ENCODE results near the gene CEP170B.
"Not testable (repeated sequence)": the region's sequence is repeated elsewhere in the genome, so short reads cannot be mapped to it uniquely, and the experiment has no call there.

The CEP170B gene

DNA sequence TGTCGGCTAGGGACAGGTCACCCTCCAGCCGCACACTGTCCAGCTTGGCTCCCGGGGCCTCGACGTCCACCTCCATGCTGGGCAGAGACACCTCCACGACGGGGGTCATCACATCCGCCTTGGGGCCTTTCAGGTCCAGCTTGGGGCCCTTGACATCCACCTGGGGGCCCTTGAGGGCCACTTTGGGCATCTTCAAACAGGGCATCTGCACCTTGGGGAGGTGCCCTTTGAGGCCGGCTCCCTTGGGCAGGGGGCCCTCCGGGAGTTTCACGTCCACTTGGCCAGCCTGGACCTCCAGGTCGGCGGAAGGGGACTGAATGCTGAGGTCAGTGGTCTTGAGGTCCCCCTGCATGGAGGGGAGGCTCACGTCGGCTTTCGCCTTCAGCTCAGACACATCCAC is 77.5 kb downstream of the CEP170B start:
- TF ChIP-seq EZH2phosphoT487 (IDR thresholded peaks at IDR 0.05; ENCODE audit: borderline replicate concordance) (no peak), CTCF (conservative IDR thresholded peaks at IDR 0.05; ENCODE audit: low read length) (no peak)
- H3K27me3 ChIP-seq (ENCODE audit: insufficient read depth, low read length, poor library complexity, severe bottlenecking), result no peaks in the 10 kb centered on the region
- no peak overlapping the region for H3K4me3 ChIP-seq (ENCODE audit: low read length, poor library complexity, severe bottlenecking)
- H4K20me1 ChIP-seq (ENCODE audit: insufficient read depth, low read length, poor library complexity, severe bottlenecking), result no peaks in the 10 kb centered on the region
- no peaks in the 10 kb centered on the region for H3K4me1 ChIP-seq (ENCODE audit: insufficient read depth, low read length, poor library complexity, severe bottlenecking)
- no peak overlapping the region for H3K9ac ChIP-seq (ENCODE audit: low read depth, low read length, poor library complexity, severe bottlenecking)
- no peak overlapping the region for H2AFZ ChIP-seq (ENCODE audit: low read length)
- no peaks in the 10 kb centered on the region for H3K36me3 ChIP-seq (ENCODE audit: insufficient read depth, low read length)
- no peaks in the 10 kb centered on the region for H3K9me2 ChIP-seq (replicated peaks; ENCODE audit: low read depth, low read length)
- no peaks in the 10 kb centered on the region for H3F3A ChIP-seq (ENCODE audit: low read depth)
- no peaks in the 10 kb centered on the region for H3K79me2 ChIP-seq (ENCODE audit: insufficient read depth, low read length)
- H3K9me3 ChIP-seq (ENCODE audit: insufficient read depth, low read depth, low read length), result no peaks in the 10 kb centered on the region
- H3K4me2 ChIP-seq (ENCODE audit: low read depth, low read length, poor library complexity, severe bottlenecking), result no peak overlapping the region

DNA sequence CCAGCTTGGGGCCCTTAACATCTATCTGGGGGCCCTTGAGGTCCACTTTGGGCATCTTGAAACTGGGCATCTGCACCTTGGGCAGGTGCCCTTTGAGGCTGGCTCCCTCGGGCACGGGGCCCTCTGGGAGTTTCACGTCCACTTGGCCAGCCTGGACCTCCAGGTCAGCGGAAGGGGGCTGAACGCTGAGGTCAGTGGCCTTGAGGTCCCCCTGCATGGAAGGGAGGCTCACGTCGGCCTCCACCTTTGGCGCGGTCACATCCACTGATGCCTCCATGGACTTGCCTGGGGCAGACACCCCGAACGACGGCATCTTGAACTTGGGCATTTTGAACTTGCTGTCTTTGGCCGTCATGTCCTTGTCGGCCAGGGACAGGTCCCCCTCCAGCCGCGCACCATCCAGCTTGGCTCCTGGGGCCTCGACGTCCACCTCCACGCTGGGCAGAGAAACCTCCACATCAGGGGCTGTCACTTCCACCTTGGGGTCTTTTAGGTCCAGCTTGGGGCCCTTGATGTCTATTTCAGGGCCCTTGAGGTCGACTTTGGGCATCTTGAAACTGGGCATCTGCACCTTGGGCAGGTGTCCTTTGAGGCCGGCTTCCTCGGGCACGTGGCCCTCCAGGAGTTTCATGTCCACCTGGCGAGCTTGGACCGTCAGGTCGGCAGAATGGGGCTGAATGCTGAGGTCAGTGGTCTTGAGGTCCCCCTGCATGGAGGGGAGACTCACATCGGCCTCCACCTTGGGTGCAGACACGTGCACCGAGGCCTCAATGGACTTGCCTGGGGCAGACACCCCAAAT is 78.3 kb downstream of the CEP170B start:
- H3K4me3 ChIP-seq (ENCODE audit: low read length, poor library complexity, severe bottlenecking); H3F3A ChIP-seq (ENCODE audit: low read depth); H4K20me1 ChIP-seq (ENCODE audit: insufficient read depth, low read length, poor library complexity, severe bottlenecking); H3K9me3 ChIP-seq (ENCODE audit: insufficient read depth, low read depth, low read length); H3K27me3 ChIP-seq (ENCODE audit: insufficient read depth, low read length, poor library complexity, severe bottlenecking); H2AFZ ChIP-seq (ENCODE audit: low read length); H3K4me1 ChIP-seq (ENCODE audit: insufficient read depth, low read length, poor library complexity, severe bottlenecking); H3K9me2 ChIP-seq (replicated peaks; ENCODE audit: low read depth, low read length); H3K4me2 ChIP-seq (ENCODE audit: low read depth, low read length, poor library complexity, severe bottlenecking); H3K9ac ChIP-seq (ENCODE audit: low read depth, low read length, poor library complexity, severe bottlenecking); H3K79me2 ChIP-seq (ENCODE audit: insufficient read depth, low read length); H3K36me3 ChIP-seq (ENCODE audit: insufficient read depth, low read length): not testable (repeated sequence)

DNA sequence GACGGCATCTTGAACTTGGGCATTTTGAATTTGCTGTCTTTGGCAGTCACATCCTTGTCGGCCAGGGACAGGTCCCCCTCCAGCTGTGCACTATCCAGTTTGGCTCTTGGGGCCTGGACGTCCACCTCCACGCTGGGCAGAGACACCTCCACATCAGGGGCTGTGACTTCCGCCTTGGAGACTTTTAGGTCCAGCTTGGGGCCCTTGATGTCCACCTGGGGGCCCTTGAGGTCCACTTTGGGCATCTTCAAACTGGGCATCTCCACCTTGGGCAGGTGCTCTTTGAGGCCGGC is 78.9 kb downstream of the CEP170B start:
- H3K36me3 ChIP-seq (ENCODE audit: insufficient read depth, low read length); H4K20me1 ChIP-seq (ENCODE audit: insufficient read depth, low read length, poor library complexity, severe bottlenecking); H3K9ac ChIP-seq (ENCODE audit: low read depth, low read length, poor library complexity, severe bottlenecking); H2AFZ ChIP-seq (ENCODE audit: low read length); H3K79me2 ChIP-seq (ENCODE audit: insufficient read depth, low read length); H3K9me2 ChIP-seq (replicated peaks; ENCODE audit: low read depth, low read length); H3K4me2 ChIP-seq (ENCODE audit: low read depth, low read length, poor library complexity, severe bottlenecking); H3F3A ChIP-seq (ENCODE audit: low read depth); H3K27me3 ChIP-seq (ENCODE audit: insufficient read depth, low read length, poor library complexity, severe bottlenecking); H3K4me1 ChIP-seq (ENCODE audit: insufficient read depth, low read length, poor library complexity, severe bottlenecking); H3K9me3 ChIP-seq (ENCODE audit: insufficient read depth, low read depth, low read length); H3K4me3 ChIP-seq (ENCODE audit: low read length, poor library complexity, severe bottlenecking): not testable (repeated sequence)

DNA sequence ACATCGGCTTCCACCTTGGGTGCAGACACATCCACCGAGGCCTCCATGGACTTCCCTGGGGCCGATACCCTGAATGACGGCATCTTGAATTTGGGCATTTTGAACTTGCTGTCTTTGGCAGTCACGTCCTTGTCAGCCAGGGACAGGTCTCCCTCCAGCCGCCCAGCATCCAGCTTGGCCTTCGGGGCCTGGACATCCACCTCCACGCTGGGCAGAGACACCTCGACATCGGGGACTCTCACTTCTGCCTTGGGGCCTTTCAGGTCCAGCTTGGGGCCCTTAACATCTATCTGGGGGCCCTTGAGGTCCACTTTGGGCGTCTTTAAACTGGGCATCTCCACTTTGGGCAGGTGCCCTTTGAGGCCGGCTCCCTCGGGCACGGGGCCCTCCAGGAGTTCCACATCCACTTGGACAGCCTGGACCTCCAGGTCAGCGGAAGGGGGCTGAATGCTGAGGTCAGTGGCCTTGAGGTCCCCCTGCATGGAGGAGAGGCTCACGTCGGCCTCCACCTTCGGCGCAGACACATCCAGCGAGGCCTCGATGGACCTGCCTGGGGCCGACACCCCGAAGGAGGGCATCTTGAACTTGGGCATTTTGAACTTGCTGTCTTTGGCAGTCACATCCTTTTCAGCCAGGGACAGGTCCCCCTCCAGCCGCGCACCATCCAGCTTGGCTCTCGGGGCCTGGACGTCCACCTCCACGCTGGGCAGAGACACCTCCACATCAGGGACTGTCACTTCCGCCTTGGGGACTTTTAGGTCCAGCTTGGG is 79.6 kb downstream of the CEP170B start:
- H3K4me3 ChIP-seq (ENCODE audit: low read length, poor library complexity, severe bottlenecking); H3K9me3 ChIP-seq (ENCODE audit: insufficient read depth, low read depth, low read length); H2AFZ ChIP-seq (ENCODE audit: low read length); H4K20me1 ChIP-seq (ENCODE audit: insufficient read depth, low read length, poor library complexity, severe bottlenecking); H3K27me3 ChIP-seq (ENCODE audit: insufficient read depth, low read length, poor library complexity, severe bottlenecking); H3K9me2 ChIP-seq (replicated peaks; ENCODE audit: low read depth, low read length); H3K9ac ChIP-seq (ENCODE audit: low read depth, low read length, poor library complexity, severe bottlenecking); H3K4me1 ChIP-seq (ENCODE audit: insufficient read depth, low read length, poor library complexity, severe bottlenecking); H3K36me3 ChIP-seq (ENCODE audit: insufficient read depth, low read length); H3F3A ChIP-seq (ENCODE audit: low read depth); H3K79me2 ChIP-seq (ENCODE audit: insufficient read depth, low read length); H3K4me2 ChIP-seq (ENCODE audit: low read depth, low read length, poor library complexity, severe bottlenecking): not testable (repeated sequence)

GRCh38 chr14:104945266-104945665 is 80.2 kb downstream of the CEP170B start:
- H3K27me3 ChIP-seq (ENCODE audit: insufficient read depth, low read length, poor library complexity, severe bottlenecking); H3K4me2 ChIP-seq (ENCODE audit: low read depth, low read length, poor library complexity, severe bottlenecking); H3K4me3 ChIP-seq (ENCODE audit: low read length, poor library complexity, severe bottlenecking); H3K9me3 ChIP-seq (ENCODE audit: insufficient read depth, low read depth, low read length); H2AFZ ChIP-seq (ENCODE audit: low read length); H3F3A ChIP-seq (ENCODE audit: low read depth); H3K9me2 ChIP-seq (replicated peaks; ENCODE audit: low read depth, low read length); H3K36me3 ChIP-seq (ENCODE audit: insufficient read depth, low read length); H4K20me1 ChIP-seq (ENCODE audit: insufficient read depth, low read length, poor library complexity, severe bottlenecking); H3K9ac ChIP-seq (ENCODE audit: low read depth, low read length, poor library complexity, severe bottlenecking); H3K4me1 ChIP-seq (ENCODE audit: insufficient read depth, low read length, poor library complexity, severe bottlenecking); H3K79me2 ChIP-seq (ENCODE audit: insufficient read depth, low read length): not testable (repeated sequence)

Measured in Loucy (cell line).